ENCODE data around the gene ADSS1. TPM values are rescaled to one million over a fixed set of nuclear protein-coding genes. Genes with fewer than 3 reads are reported as not detected.

The ADSS1 gene
- total RNA-seq, 1 experiment from 2014 or later = 10.0 TPM

- no peak for TF ChIP-seq CTCF (IDR thresholded peaks at IDR 0.05)
- no peak for TF ChIP-seq EMX1 (CRISPR knock-in tag; IDR thresholded peaks at IDR 0.05)
- TF ChIP-seq NR1H2 (CRISPR knock-in tag; IDR thresholded peaks at IDR 0.05) = no peak
- TF ChIP-seq RELA (CRISPR knock-in tag; IDR thresholded peaks at IDR 0.05; ENCODE audit: borderline replicate concordance) = no peak
- no peak for TF ChIP-seq PRRX2 (CRISPR knock-in tag; IDR thresholded peaks at IDR 0.05)
- no peak for TF ChIP-seq HMGXB4 (CRISPR knock-in tag; IDR thresholded peaks at IDR 0.05)
- TF ChIP-seq ESRRA (CRISPR knock-in tag; IDR thresholded peaks at IDR 0.05; ENCODE audit: borderline replicate concordance) = no peak
- TF ChIP-seq AR (CRISPR knock-in tag; IDR thresholded peaks at IDR 0.05) = no peak
- TF ChIP-seq ATF2 (CRISPR knock-in tag; IDR thresholded peaks at IDR 0.05; ENCODE audit: borderline replicate concordance, low read depth) = no peak
- TF ChIP-seq ARID4B (CRISPR knock-in tag; IDR thresholded peaks at IDR 0.05; ENCODE audit: borderline replicate concordance) = no peak
- no peak overlapping the region for H3K4me3 Mint-ChIP-seq
- no peaks in the 10 kb centered on the region for H3K27me3 Mint-ChIP-seq (ENCODE audit: low read depth)
- ATAC-seq = peak; percentile 20; the same call in 1 of the 2 replicates
- H3K27ac Mint-ChIP-seq = no peak overlapping the region
- DNase-seq (ENCODE audit: low spot score) = no peak
- H3K4me1 Mint-ChIP-seq = no peaks in the 10 kb centered on the region
- no peaks in the 10 kb centered on the region for H3K9me3 Mint-ChIP-seq
- ChIA-PET CTCF (no interaction called here), POLR2A (no interaction called here)
- peaks cover 4% of the 10 kb centered on the region for H3K36me3 Mint-ChIP-seq
These were observed 8.6 kb upstream of the ADSS1 start for GRCh38 chr14:104715416-104715815.

GRCh38 chr14:104715871-104716270, 8.2 kb upstream of the ADSS1 start:
- ATAC-seq (no peak), DNase-seq (ENCODE audit: low spot score) (no peak)
- no peak overlapping the region for H3K27ac Mint-ChIP-seq
- H3K4me1 Mint-ChIP-seq = no peaks in the 10 kb centered on the region
- no peaks in the 10 kb centered on the region for H3K27me3 Mint-ChIP-seq (ENCODE audit: low read depth)
- H3K36me3 Mint-ChIP-seq = peaks cover 2% of the 10 kb centered on the region; the same call in 1 of the 2 replicates
- H3K9me3 Mint-ChIP-seq = no peaks in the 10 kb centered on the region
- TF ChIP-seq ZNF138 (CRISPR knock-in tag; conservative IDR thresholded peaks at IDR 0.05) = no peak
- ChIA-PET CTCF (interaction anchor here (0.7 kb wide), 1 partner anchor 9 kb away, joined by 3 read pairs; no protein-coding TSS in a partner anchor), POLR2A (no interaction called here)
- no peak overlapping the region for H3K4me3 Mint-ChIP-seq
